GM23338 (cell line): ENCODE measurements around the gene DPF3. TPM values are rescaled to one million over a fixed set of nuclear protein-coding genes. Genes with fewer than 3 reads are reported as not detected.

ENCODE experiments used
- ATAC-seq: fragments of 200-7000 bp; cut with Tn5 transposase; 3 replicates; pipeline ENCODE4 v1.9.1; 2020
- DNase-seq: peaks from one replicate; pipeline ENCODE4 v3.0.0-alpha.2; 2015; ENCODE audit warnings: low spot score
- H2AFZ ChIP-seq: fragments of 200-600 bp; sonication (generic); 2 replicates; pipeline ENCODE4 v1.8.0; 2016; ENCODE audit warnings: antibody characterized with exemption, mild to moderate bottlenecking, moderate library complexity
- H3F3A ChIP-seq: fragments of 200-600 bp; sonication (generic); replicated peaks from 2 replicates; pipeline ENCODE4 v1.8.0; 2017; ENCODE audit warnings: antibody characterized with exemption, mixed run types, low read depth
- H3K27ac ChIP-seq: fragments of 200-600 bp; sonication (generic); 2 replicates; pipeline ENCODE4 v1.6.1; 2016; ENCODE audit warnings: low read depth
- H3K27me3 ChIP-seq: fragments of 200-600 bp; sonication (generic); 2 replicates; pipeline ENCODE4 v1.8.0; 2016; ENCODE audit warnings: mild to moderate bottlenecking, mixed run types, moderate library complexity; ENCODE audit not compliant: insufficient read depth
- H3K36me3 ChIP-seq: fragments of 200-600 bp; sonication (generic); 2 replicates; pipeline ENCODE4 v1.8.0; 2016; ENCODE audit warnings: mild to moderate bottlenecking; ENCODE audit not compliant: insufficient read depth
- H3K4me1 ChIP-seq: fragments of 200-600 bp; sonication (generic); 2 replicates; pipeline ENCODE4 v1.8.0; 2016; ENCODE audit warnings: mild to moderate bottlenecking, moderate library complexity; ENCODE audit not compliant: insufficient read depth
- H3K4me2 ChIP-seq: fragments of 200-600 bp; sonication (generic); 2 replicates; pipeline ENCODE4 v1.7.1; 2017; ENCODE audit warnings: mixed run types
- H3K4me3 ChIP-seq: fragments of 200-600 bp; sonication (generic); 2 replicates; pipeline ENCODE4 v1.6.1; 2016; ENCODE audit warnings: mixed run types
- H3K79me2 ChIP-seq: fragments of 200-600 bp; sonication (generic); replicated peaks from 2 replicates; pipeline ENCODE4 v1.8.0; 2017; ENCODE audit warnings: mild to moderate bottlenecking; ENCODE audit not compliant: insufficient read depth
- H3K9me2 ChIP-seq: fragments of 200-600 bp; sonication (generic); 2 replicates; pipeline ENCODE4 v1.8.0; 2017; ENCODE audit not compliant: insufficient read depth
- H4K20me1 ChIP-seq: fragments of 200-600 bp; sonication (generic); replicated peaks from 2 replicates; pipeline ENCODE4 v1.8.0; 2017; ENCODE audit warnings: mild to moderate bottlenecking; ENCODE audit not compliant: insufficient read depth
- H3K27ac Mint-ChIP-seq: 2 replicates; pipeline ENCODE4 v1.8.0; 2020; ENCODE audit warnings: inconsistent platforms, mild to moderate bottlenecking, moderate library complexity, mixed read lengths
- H3K27me3 Mint-ChIP-seq: 3 replicates; pipeline ENCODE4 v1.8.0; 2022; ENCODE audit warnings: low read depth, mild to moderate bottlenecking, moderate library complexity, mixed read lengths, inconsistent platforms; ENCODE audit not compliant: insufficient read depth, poor library complexity
- H3K36me3 Mint-ChIP-seq: 3 replicates; pipeline ENCODE4 v1.8.0; 2021; ENCODE audit warnings: low read depth, mild to moderate bottlenecking, inconsistent platforms, moderate library complexity, mixed read lengths
- H3K4me1 Mint-ChIP-seq: 3 replicates; pipeline ENCODE4 v1.8.0; 2020; ENCODE audit warnings: mild to moderate bottlenecking, inconsistent platforms, mixed read lengths
- H3K4me3 Mint-ChIP-seq: 3 replicates; pipeline ENCODE4 v1.8.0; 2021; ENCODE audit warnings: moderate library complexity, mild to moderate bottlenecking, inconsistent platforms, mixed read lengths
- H3K9me3 Mint-ChIP-seq: 3 replicates; pipeline ENCODE4 v1.8.0; 2020; ENCODE audit warnings: moderate library complexity, mild to moderate bottlenecking, inconsistent platforms, mixed read lengths
- EZH2phosphoT487 ChIP-seq: fragments of 200-600 bp; sonication (generic); IDR thresholded peaks from one replicate; pipeline ENCODE4 v1.8.1; 2018; ENCODE audit warnings: antibody characterized with exemption; ENCODE audit not compliant: unreplicated experiment
- NANOG ChIP-seq: IDR thresholded peaks from 2 replicates; pipeline ENCODE4 v1.6.1; 2016; ENCODE audit warnings: antibody characterized with exemption, borderline replicate concordance
- POLR2AphosphoS5 ChIP-seq: IDR thresholded peaks from 2 replicates; pipeline ENCODE4 v1.6.1; 2016; ENCODE audit warnings: antibody characterized with exemption, low read depth
- ZNF114 ChIP-seq: fragments of 250-450 bp; sonication (Bioruptor Pico); IDR thresholded peaks from 2 replicates; pipeline ENCODE4 v1.5.0; 2020; ENCODE audit warnings: mild to moderate bottlenecking, moderate library complexity
- ZNF331 ChIP-seq: fragments of 250-450 bp; sonication (Bioruptor Pico); IDR thresholded peaks from 2 replicates; pipeline ENCODE4 v1.5.0; 2020; ENCODE audit warnings: low read depth, mild to moderate bottlenecking, moderate library complexity
- polyA plus RNA-seq: library from polyadenylated mRNA; unstranded; fragments of >200 nt; fragmentation: Nextera tagmentation; extraction: Ambion mirVana; gene quantifications from 2 replicates; pipeline ENCODE4 v1.2.1, GENCODE V29; 2016
- total RNA-seq: library from RNA; depleted of rRNA; stranded (reverse); fragments of >200 nt; shearing (Covaris generic); gene quantifications from 2 replicates; pipeline ENCODE4 v1.2.3, GENCODE V29; 2014
- TF ChIP-seq, protein P1 (sequence below): fragments of 250-450 bp; sonication (Bioruptor Pico); IDR thresholded peaks from 2 replicates; pipeline ENCODE4 v1.5.0; 2020; ENCODE audit warnings: mild to moderate bottlenecking, moderate library complexity
- TF ChIP-seq, protein P2 (sequence below): IDR thresholded peaks from 2 replicates; pipeline ENCODE4 v1.6.1; 2016; ENCODE audit warnings: antibody characterized with exemption

Gene DPF3
- total and polyA plus RNA-seq, 2 experiments from 2014 or later = 0.18 to 1.0 TPM

DNA sequence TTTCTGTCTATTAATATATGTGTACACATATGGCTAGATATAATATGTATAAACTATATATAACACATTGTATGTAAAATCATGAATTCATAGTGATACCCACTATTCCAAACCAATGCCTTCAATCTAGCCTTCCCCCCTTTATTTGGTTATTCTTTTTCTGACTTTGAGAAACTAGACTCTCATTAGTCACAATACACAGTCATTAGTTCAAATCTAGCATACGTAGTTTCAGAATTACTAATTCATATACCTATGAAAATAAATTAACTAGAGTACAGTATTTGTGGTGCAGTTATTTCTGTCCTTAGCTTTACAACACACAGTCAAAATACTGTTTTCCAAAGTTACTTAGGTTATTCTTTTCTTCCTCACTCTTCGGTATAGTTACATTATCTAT is 268.2 kb downstream of the DPF3 start (continued):
- TF ChIP-seq, protein P1, sequence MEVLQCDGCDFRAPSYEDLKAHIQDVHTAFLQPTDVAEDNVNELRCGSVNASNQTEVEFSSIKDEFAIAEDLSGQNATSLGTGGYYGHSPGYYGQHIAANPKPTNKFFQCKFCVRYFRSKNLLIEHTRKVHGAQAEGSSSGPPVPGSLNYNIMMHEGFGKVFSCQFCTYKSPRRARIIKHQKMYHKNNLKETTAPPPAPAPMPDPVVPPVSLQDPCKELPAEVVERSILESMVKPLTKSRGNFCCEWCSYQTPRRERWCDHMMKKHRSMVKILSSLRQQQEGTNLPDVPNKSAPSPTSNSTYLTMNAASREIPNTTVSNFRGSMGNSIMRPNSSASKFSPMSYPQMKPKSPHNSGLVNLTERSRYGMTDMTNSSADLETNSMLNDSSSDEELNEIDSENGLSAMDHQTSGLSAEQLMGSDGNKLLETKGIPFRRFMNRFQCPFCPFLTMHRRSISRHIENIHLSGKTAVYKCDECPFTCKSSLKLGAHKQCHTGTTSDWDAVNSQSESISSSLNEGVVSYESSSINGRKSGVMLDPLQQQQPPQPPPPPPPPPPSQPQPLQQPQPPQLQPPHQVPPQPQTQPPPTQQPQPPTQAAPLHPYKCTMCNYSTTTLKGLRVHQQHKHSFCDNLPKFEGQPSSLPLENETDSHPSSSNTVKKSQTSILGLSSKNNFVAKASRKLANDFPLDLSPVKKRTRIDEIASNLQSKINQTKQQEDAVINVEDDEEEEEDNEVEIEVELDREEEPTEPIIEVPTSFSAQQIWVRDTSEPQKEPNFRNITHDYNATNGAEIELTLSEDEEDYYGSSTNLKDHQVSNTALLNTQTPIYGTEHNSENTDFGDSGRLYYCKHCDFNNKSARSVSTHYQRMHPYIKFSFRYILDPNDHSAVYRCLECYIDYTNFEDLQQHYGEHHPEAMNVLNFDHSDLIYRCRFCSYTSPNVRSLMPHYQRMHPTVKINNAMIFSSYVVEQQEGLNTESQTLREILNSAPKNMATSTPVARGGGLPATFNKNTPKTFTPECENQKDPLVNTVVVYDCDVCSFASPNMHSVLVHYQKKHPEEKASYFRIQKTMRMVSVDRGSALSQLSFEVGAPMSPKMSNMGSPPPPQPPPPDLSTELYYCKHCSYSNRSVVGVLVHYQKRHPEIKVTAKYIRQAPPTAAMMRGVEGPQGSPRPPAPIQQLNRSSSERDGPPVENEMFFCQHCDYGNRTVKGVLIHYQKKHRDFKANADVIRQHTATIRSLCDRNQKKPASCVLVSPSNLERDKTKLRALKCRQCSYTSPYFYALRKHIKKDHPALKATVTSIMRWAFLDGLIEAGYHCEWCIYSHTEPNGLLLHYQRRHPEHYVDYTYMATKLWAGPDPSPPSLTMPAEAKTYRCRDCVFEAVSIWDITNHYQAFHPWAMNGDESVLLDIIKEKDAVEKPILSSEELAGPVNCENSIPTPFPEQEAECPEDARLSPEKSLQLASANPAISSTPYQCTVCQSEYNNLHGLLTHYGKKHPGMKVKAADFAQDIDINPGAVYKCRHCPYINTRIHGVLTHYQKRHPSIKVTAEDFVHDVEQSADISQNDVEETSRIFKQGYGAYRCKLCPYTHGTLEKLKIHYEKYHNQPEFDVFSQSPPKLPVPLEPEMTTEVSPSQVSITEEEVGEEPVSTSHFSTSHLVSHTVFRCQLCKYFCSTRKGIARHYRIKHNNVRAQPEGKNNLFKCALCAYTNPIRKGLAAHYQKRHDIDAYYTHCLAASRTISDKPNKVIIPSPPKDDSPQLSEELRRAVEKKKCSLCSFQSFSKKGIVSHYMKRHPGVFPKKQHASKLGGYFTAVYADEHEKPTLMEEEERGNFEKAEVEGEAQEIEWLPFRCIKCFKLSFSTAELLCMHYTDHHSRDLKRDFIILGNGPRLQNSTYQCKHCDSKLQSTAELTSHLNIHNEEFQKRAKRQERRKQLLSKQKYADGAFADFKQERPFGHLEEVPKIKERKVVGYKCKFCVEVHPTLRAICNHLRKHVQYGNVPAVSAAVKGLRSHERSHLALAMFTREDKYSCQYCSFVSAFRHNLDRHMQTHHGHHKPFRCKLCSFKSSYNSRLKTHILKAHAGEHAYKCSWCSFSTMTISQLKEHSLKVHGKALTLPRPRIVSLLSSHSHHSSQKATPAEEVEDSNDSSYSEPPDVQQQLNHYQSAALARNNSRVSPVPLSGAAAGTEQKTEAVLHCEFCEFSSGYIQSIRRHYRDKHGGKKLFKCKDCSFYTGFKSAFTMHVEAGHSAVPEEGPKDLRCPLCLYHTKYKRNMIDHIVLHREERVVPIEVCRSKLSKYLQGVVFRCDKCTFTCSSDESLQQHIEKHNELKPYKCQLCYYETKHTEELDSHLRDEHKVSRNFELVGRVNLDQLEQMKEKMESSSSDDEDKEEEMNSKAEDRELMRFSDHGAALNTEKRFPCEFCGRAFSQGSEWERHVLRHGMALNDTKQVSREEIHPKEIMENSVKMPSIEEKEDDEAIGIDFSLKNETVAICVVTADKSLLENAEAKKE (CRISPR knock-in tag) = no peak
- TF ChIP-seq ZNF114 (CRISPR knock-in tag) = no peak
- TF ChIP-seq, protein P2, sequence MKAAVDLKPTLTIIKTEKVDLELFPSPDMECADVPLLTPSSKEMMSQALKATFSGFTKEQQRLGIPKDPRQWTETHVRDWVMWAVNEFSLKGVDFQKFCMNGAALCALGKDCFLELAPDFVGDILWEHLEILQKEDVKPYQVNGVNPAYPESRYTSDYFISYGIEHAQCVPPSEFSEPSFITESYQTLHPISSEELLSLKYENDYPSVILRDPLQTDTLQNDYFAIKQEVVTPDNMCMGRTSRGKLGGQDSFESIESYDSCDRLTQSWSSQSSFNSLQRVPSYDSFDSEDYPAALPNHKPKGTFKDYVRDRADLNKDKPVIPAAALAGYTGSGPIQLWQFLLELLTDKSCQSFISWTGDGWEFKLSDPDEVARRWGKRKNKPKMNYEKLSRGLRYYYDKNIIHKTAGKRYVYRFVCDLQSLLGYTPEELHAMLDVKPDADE = no peak
- TF ChIP-seq EZH2phosphoT487 = no peak
- no peak for TF ChIP-seq POLR2AphosphoS5

DNA sequence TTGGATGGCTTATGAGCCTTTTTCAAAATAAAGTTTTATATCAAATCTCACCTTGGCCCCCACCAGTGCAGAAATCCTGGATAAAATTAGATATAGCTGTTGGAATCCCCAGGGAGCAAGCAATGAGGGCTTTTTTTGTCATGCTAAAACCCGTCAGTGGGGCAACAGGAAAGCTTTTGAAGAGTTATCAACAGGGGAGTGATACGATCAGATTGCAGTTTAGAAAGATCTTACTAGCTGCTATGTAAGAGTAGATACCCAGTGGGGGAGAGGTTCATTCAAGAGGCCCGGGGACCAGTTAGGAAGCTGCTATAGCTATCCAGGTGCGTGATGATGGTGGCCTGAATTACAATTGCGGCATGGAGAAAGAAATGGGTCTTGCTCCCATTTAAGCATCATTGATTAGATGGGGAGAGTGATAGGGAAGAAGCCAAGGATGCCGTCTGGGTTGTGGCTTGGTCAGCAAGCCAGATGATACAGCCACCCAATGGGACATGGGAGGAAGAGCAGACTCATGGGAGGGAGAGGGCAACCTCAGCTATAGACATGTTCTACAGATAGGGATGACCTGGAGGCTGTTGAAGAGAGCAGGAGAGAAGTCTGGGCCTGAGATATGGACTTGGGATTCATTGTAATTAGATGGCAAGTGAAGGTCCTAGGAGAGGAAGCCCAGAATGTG is 272.4 kb downstream of the DPF3 start:
- TF ChIP-seq ZNF114 (CRISPR knock-in tag) (0 out of 2 replicates have a peak, but pooled peaks have one; percentile 49), ZNF331 (CRISPR knock-in tag) (no peak), NANOG (peak; percentile 74; the same call in 1 of the 2 replicates)
- TF ChIP-seq, protein P1 (CRISPR knock-in tag) = peak; percentile 45; the same call in 1 of the 2 replicates
- peaks cover 26% of the 10 kb centered on the region for H3K9me3 Mint-ChIP-seq
- Histone ChIP-seq H3K4me3 (no peak overlapping the region), H3K36me3 (no peaks in the 10 kb centered on the region), H3K4me1 (peaks cover 9% of the 10 kb centered on the region; the same call in 1 of the 2 replicates), H3F3A (no peaks in the 10 kb centered on the region), H3K27ac (no peak overlapping the region), H2AFZ (no peak overlapping the region), H3K4me2 (peak overlapping the region; percentile 48), H4K20me1 (no peaks in the 10 kb centered on the region), H3K27me3 (no peaks in the 10 kb centered on the region), H3K9me2 (peaks cover 10% of the 10 kb centered on the region; the same call in 1 of the 2 replicates), H3K79me2 (no peaks in the 10 kb centered on the region)
- H3K4me1 Mint-ChIP-seq = peaks cover 27% of the 10 kb centered on the region
- ATAC-seq = peak; percentile 94
- H3K27ac Mint-ChIP-seq = no peak overlapping the region; the same call in 1 of the 2 replicates
- H3K36me3 Mint-ChIP-seq = peaks cover 17% of the 10 kb centered on the region
- peak; percentile 68 for DNase-seq
- peak overlapping the region; percentile 1; the same call in 1 of the 3 replicates for H3K4me3 Mint-ChIP-seq
- peaks cover 22% of the 10 kb centered on the region for H3K27me3 Mint-ChIP-seq
